HEK293 (cell line): ENCODE measurements around the gene CPEB2.

Experiments
- CTCF ChIA-PET: fragments of 350-600 bp; formaldehyde crosslinking; extraction: SDS; loops from one replicate; lab custom pipeline; 2021; ENCODE audit warnings: antibody characterized with exemption; lab: Yijun Ruan, JAX
- POLR2A ChIA-PET: fragments of 300-600 bp; formaldehyde crosslinking; extraction: SDS; loops from one replicate; lab custom pipeline; 2020; ENCODE audit warnings: antibody characterized with exemption, inconsistent platforms; lab: Yijun Ruan, JAX
- H3K27ac ChIP-seq: fragments of 200-500 bp; sonication (Bioruptor generic); 2 replicates; pipeline ENCODE4 v1.5.1; 2014; ENCODE audit warnings: low read depth, low read length, control low read depth, inconsistent platforms; ENCODE audit errors: extremely low read depth
- H3K36me3 ChIP-seq, 2 experiments: fragments of 200-500 bp in 1 of 2; sonication (Bioruptor generic) in 1 of 2; 1 replicate in 1 of 2; 2 replicates in 1 of 2; pipeline ENCODE4 v1.5.1; 2014 to 2017; ENCODE audit warnings: inconsistent platforms in 2 of 2, low read length in 2 of 2; ENCODE audit not compliant: control insufficient read depth in 2 of 2, insufficient read depth in 1 of 2
- H3K4me1 ChIP-seq: fragments of 200-500 bp; sonication (Bioruptor generic); 2 replicates; pipeline ENCODE4 v1.5.1; 2014; ENCODE audit warnings: mild to moderate bottlenecking, low read length, inconsistent platforms; ENCODE audit not compliant: control insufficient read depth, insufficient read depth
- H3K4me3 ChIP-seq: 2 replicates; pipeline ENCODE4 v1.5.1; 2011; ENCODE audit warnings: low read depth, mild to moderate bottlenecking, control low read depth, low read length, moderate library complexity
- H3K9me3 ChIP-seq: fragments of 200-500 bp; sonication (Bioruptor generic); 2 replicates; pipeline ENCODE4 v1.5.1; 2014; ENCODE audit warnings: low read depth, low read length, inconsistent platforms; ENCODE audit not compliant: control insufficient read depth, insufficient read depth
- HIC1 ChIP-seq: fragments of 450-650 bp; formaldehyde crosslinking; IDR thresholded peaks from 2 replicates; pipeline ENCODE4 v1.5.1; 2016; ENCODE audit warnings: missing biosample characterization, missing genetic modification characterization
- MZF1 ChIP-seq: fragments of 450-650 bp; formaldehyde crosslinking; IDR thresholded peaks from 2 replicates; pipeline ENCODE4 v1.5.1; 2017; ENCODE audit warnings: missing biosample characterization, missing genetic modification characterization, borderline replicate concordance
- SALL2 ChIP-seq: fragments of 450-650 bp; formaldehyde crosslinking; IDR thresholded peaks from 2 replicates; pipeline ENCODE4 v1.5.0; 2017; ENCODE audit warnings: missing biosample characterization, mild to moderate bottlenecking, missing genetic modification characterization, borderline replicate concordance
- SP7 ChIP-seq: fragments of 450-650 bp; formaldehyde crosslinking; IDR thresholded peaks from 2 replicates; pipeline ENCODE4 v1.5.1; 2016; ENCODE audit warnings: missing biosample characterization, missing genetic modification characterization
- TRIM28 ChIP-seq: IDR thresholded peaks from 2 replicates; pipeline ENCODE4 v1.6.1; 2011; ENCODE audit warnings: low read length, control low read depth, borderline replicate concordance
- WT1 ChIP-seq: fragments of 450-650 bp; formaldehyde crosslinking; IDR thresholded peaks from 2 replicates; pipeline ENCODE4 v1.5.1; 2016; ENCODE audit warnings: missing biosample characterization, missing genetic modification characterization
- ZBTB10 ChIP-seq: fragments of 450-650 bp; formaldehyde crosslinking; IDR thresholded peaks from 2 replicates; pipeline ENCODE4 v1.5.1; 2016; ENCODE audit warnings: missing biosample characterization, missing genetic modification characterization
- ZNF121 ChIP-seq: fragments of 450-650 bp; formaldehyde crosslinking; IDR thresholded peaks from 2 replicates; pipeline ENCODE4 v1.5.1; 2016; ENCODE audit warnings: missing biosample characterization, missing genetic modification characterization
- ZNF223 ChIP-seq: fragments of 450-650 bp; formaldehyde crosslinking; IDR thresholded peaks from 2 replicates; pipeline ENCODE4 v1.5.1; 2016; ENCODE audit warnings: missing biosample characterization, missing genetic modification characterization
- ZNF48 ChIP-seq: fragments of 450-650 bp; formaldehyde crosslinking; IDR thresholded peaks from 2 replicates; pipeline ENCODE4 v1.5.1; 2016; ENCODE audit warnings: missing biosample characterization, missing genetic modification characterization
- ZNF555 ChIP-seq: fragments of 450-650 bp; formaldehyde crosslinking; conservative IDR thresholded peaks from 2 replicates; pipeline ENCODE4 v1.5.1; 2017; ENCODE audit warnings: missing biosample characterization, mild to moderate bottlenecking, missing genetic modification characterization, inconsistent platforms
- ZNF610 ChIP-seq: fragments of 450-650 bp; formaldehyde crosslinking; IDR thresholded peaks from 2 replicates; pipeline ENCODE4 v1.5.1; 2016; ENCODE audit warnings: missing biosample characterization, missing genetic modification characterization, borderline replicate concordance
- ZNF639 ChIP-seq: fragments of 450-650 bp; formaldehyde crosslinking; IDR thresholded peaks from 2 replicates; pipeline ENCODE4 v1.5.1; 2016; ENCODE audit warnings: missing biosample characterization, missing genetic modification characterization
- ZNF658 ChIP-seq: fragments of 450-650 bp; formaldehyde crosslinking; IDR thresholded peaks from 2 replicates; pipeline ENCODE4; 2016; ENCODE audit warnings: missing biosample characterization, missing genetic modification characterization
- ZSCAN5A ChIP-seq: fragments of 450-650 bp; formaldehyde crosslinking; IDR thresholded peaks from 2 replicates; pipeline ENCODE4 v1.5.1; 2016; ENCODE audit warnings: missing biosample characterization, missing genetic modification characterization
- TF ChIP-seq, protein P1 (sequence below): sonication (generic); formaldehyde crosslinking; IDR thresholded peaks from 2 replicates; pipeline ENCODE4 v1.8.1; 2022; ENCODE audit warnings: mild to moderate bottlenecking, moderate library complexity, missing genetic modification reagents

Gene CPEB2

GRCh38 chr4:15063341-15063740, 61.1 kb downstream of the CPEB2 start (continued):
- TF ChIP-seq ZSCAN5A (tag by site-specific recombination), result no peak
- TF ChIP-seq, all 188 proteins: peak for 0

GRCh38 chr4:15065516-15065915, 63.2 kb downstream of the CPEB2 start:
- H3K9me3 ChIP-seq, result no peaks in the 10 kb centered on the region
- ChIA-PET CTCF (no interaction called here), POLR2A (no interaction called here)
- H3K36me3 ChIP-seq, result peaks cover 0 to 32% of the 10 kb centered on the region in 2 experiments; a peak in 1 of 3 replicates
- no peak overlapping the region for H3K27ac ChIP-seq
- no peaks in the 10 kb centered on the region for H3K4me1 ChIP-seq
- no peak for TF ChIP-seq ZNF658 (tag by site-specific recombination)
- no peak for TF ChIP-seq SALL2 (tag by site-specific recombination)
- TF ChIP-seq WT1 (tag by site-specific recombination), result no peak
- no peak for TF ChIP-seq ZBTB10 (tag by site-specific recombination)
- TF ChIP-seq ZNF48 (tag by site-specific recombination), result no peak
- TF ChIP-seq ZNF610 (tag by site-specific recombination), result no peak
- TF ChIP-seq ZNF223 (tag by site-specific recombination), result no peak
- TF ChIP-seq ZNF121 (tag by site-specific recombination), result no peak
- no peak overlapping the region for H3K4me3 ChIP-seq

- H3K36me3 ChIP-seq, result peaks cover 0 to 26% of the 10 kb centered on the region in 2 experiments; a peak in 1 of 3 replicates
- H3K4me3 ChIP-seq, result no peak overlapping the region
- ChIA-PET CTCF (interaction anchor here (0.7 kb wide), 1 partner anchor 30 kb away, joined by 3 read pairs; no protein-coding TSS in a partner anchor), POLR2A (no interaction called here)
- H3K27ac ChIP-seq, result no peak overlapping the region
- no peak for TF ChIP-seq ZNF658 (tag by site-specific recombination)
- no peak for TF ChIP-seq HIC1 (tag by site-specific recombination)
- no peak for TF ChIP-seq MZF1 (tag by site-specific recombination)
- no peaks in the 10 kb centered on the region for H3K9me3 ChIP-seq
- H3K4me1 ChIP-seq, result no peaks in the 10 kb centered on the region
Measured at GRCh38 chr4:15066140-15066539, 63.9 kb downstream of the CPEB2 start.

DNA sequence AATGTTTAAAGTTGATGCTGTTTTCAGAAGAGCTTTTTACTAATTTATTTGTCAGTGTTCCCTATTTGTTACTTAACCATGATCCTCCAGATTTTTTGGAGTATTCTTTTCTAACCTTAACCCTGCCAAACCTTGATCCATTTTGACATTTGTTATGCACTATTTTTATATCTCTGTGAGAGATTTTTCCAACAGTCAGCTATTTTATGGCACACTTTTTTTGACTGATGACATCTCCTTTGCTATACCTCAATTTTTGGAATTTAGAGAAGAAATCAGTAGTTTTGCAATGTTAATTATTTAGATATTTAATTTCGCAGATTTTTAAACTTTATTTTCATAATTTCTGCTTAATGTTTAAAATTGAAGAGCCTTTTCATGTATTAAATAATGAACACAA, 66.0 kb downstream of the CPEB2 start:
- ChIA-PET POLR2A (no interaction called here), CTCF (no interaction called here)
- Histone ChIP-seq H3K27ac (no peak overlapping the region), H3K4me3 (no peak overlapping the region), H3K4me1 (no peaks in the 10 kb centered on the region)
- TF ChIP-seq ZNF639 (no peak), SP7 (tag by site-specific recombination) (no peak), TRIM28 (no peak), ZNF555 (tag by site-specific recombination) (no peak)
- TF ChIP-seq, protein P1, sequence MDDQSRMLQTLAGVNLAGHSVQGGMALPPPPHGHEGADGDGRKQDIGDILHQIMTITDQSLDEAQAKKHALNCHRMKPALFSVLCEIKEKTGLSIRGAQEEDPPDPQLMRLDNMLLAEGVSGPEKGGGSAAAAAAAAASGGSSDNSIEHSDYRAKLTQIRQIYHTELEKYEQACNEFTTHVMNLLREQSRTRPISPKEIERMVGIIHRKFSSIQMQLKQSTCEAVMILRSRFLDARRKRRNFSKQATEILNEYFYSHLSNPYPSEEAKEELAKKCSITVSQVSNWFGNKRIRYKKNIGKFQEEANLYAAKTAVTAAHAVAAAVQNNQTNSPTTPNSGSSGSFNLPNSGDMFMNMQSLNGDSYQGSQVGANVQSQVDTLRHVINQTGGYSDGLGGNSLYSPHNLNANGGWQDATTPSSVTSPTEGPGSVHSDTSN (CRISPR knock-in tag), result no peak
- TF ChIP-seq, all 188 proteins: peak for 0
- H3K9me3 ChIP-seq, result no peaks in the 10 kb centered on the region
- peaks cover 0 to 18% of the 10 kb centered on the region in 2 experiments; a peak in 1 of 3 replicates for H3K36me3 ChIP-seq
